Activated T-cell treated with anti-CD3 and anti-CD28 coated beads for 1 hour (primary cell): Measurements from ENCODE around the gene WWOX.

Experiments
- DNase-seq: peaks from one replicate; pipeline ENCODE4 v3.0.0-alpha.2; 2020; ENCODE audit warnings: low read depth

Gene WWOX

GRCh38 chr16:78952630-78953029 is 853.2 kb downstream of the WWOX start:
- no peak for DNase-seq

- no peak for DNase-seq
Observed at GRCh38 chr16:78953526-78953925, 854.1 kb downstream of the WWOX start.

GRCh38 chr16:78955206-78955605 is 855.8 kb downstream of the WWOX start:
- DNase-seq: no peak

- no peak for DNase-seq
Observed at GRCh38 chr16:78956859-78957258, 857.4 kb downstream of the WWOX start.

GRCh38 chr16:78957317-78958100 is 858.1 kb downstream of the WWOX start:
- no peak for DNase-seq

- no peak for DNase-seq
Observed at GRCh38 chr16:78961464-78961863, 862.0 kb downstream of the WWOX start.

GRCh38 chr16:78962457-78962929 is 863.0 kb downstream of the WWOX start:
- no peak for DNase-seq

GRCh38 chr16:78967948-78968347 is 868.5 kb downstream of the WWOX start:
- DNase-seq: no peak

- no peak for DNase-seq
Observed at GRCh38 chr16:78969721-78970120, 870.3 kb downstream of the WWOX start.

GRCh38 chr16:78970650-78971049 is 871.2 kb downstream of the WWOX start:
- no peak for DNase-seq

- DNase-seq: no peak
Observed at GRCh38 chr16:78972006-78972405, 872.6 kb downstream of the WWOX start.

- DNase-seq: no peak
Observed at GRCh38 chr16:78972986-78973385, 873.5 kb downstream of the WWOX start.

- DNase-seq: no peak
Observed at GRCh38 chr16:78976212-78976611, 876.8 kb downstream of the WWOX start.

- DNase-seq: no peak
Observed at GRCh38 chr16:78980825-78981224, 881.4 kb downstream of the WWOX start.

GRCh38 chr16:78982096-78982744 is 882.8 kb downstream of the WWOX start:
- no peak for DNase-seq

GRCh38 chr16:78984324-78984723 is 884.9 kb downstream of the WWOX start:
- DNase-seq: no peak

GRCh38 chr16:78984887-78985464 is 885.5 kb downstream of the WWOX start:
- no peak for DNase-seq

GRCh38 chr16:78985716-78986605 is 886.5 kb downstream of the WWOX start:
- no peak for DNase-seq

- DNase-seq: no peak
Observed at GRCh38 chr16:78987666-78988065, 888.2 kb downstream of the WWOX start.

- DNase-seq: no peak
Observed at GRCh38 chr16:78988361-78988969, 889.0 kb downstream of the WWOX start.

GRCh38 chr16:78990309-78990701 is 890.9 kb downstream of the WWOX start:
- no peak for DNase-seq

- no peak for DNase-seq
Observed at GRCh38 chr16:78992001-78992400, 892.5 kb downstream of the WWOX start.
